ENCODE results near the gene ATF7. TPM values are rescaled to one million over a fixed set of nuclear protein-coding genes. Genes with fewer than 3 reads are reported as not detected.

Gene ATF7
- total RNA-seq, 2 experiments from 2014 or later = 13.3 to 14.3 TPM

DNA sequence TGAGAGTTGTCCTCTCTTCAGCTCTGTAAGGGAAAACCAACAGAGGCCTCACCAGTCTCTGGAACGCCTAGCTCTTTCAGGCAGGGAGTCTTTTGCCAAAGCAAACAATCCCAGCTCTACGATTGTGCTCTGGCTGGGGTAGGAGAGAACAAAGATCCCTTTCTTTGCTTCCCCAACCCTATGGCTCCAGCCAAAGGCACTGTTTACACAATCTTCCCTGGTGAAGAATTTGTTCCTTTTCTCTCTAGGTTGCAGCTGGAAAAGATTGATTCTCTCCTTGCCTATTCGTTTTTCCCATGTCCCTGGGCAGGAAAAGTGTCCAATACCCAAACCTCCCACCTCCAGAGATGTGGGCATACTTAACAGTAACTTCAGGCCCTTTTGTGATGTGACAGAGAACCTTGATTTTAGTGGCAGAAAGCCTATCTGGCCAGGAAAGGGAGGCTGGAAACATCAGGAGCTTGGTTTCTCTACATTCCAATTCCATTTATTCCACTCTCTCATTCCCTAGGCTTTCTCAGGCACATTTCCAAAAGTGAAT, 32.9 kb upstream of the ATF7 start:
- intact Hi-C loops (cut with DNase I, micrococcal nuclease) = no loop called here
- POLR2A ChIA-PET = no interaction called here

GRCh38 chr12:53657041-53657440, 30.9 kb upstream of the ATF7 start:
- Mint-ChIP-seq H3K27me3 (no peaks in the 10 kb centered on the region), H3K9me3 (no peaks in the 10 kb centered on the region), H3K27ac (no peak overlapping the region), H3K4me1 (ENCODE audit: low read depth) (no peaks in the 10 kb centered on the region), H3K36me3 (ENCODE audit: low read depth) (peaks cover 11% of the 10 kb centered on the region), H3K4me3 (no peak overlapping the region)
- no peak for ATAC-seq (ENCODE audit: poor library complexity)
- H3K4me3 ChIP-seq (ENCODE audit: low read length) = no peak overlapping the region
- peaks cover 2% of the 10 kb centered on the region for H3K36me3 ChIP-seq (ENCODE audit: insufficient read depth, low read length)
- POLR2A ChIA-PET = no interaction called here
- no peak for DNase-seq
- no peaks in the 10 kb centered on the region for H3K4me1 ChIP-seq (ENCODE audit: insufficient read depth, low read length)
- CTCF ChIA-PET = no interaction called here
- H3K27me3 ChIP-seq (ENCODE audit: control insufficient read depth in 1 of 2, insufficient read depth in 2 of 2, low read length in 2 of 2) = no peaks in the 10 kb centered on the region
- intact Hi-C loops (cut with DNase I, micrococcal nuclease) = no loop called here
- TF ChIP-seq, protein P1, sequence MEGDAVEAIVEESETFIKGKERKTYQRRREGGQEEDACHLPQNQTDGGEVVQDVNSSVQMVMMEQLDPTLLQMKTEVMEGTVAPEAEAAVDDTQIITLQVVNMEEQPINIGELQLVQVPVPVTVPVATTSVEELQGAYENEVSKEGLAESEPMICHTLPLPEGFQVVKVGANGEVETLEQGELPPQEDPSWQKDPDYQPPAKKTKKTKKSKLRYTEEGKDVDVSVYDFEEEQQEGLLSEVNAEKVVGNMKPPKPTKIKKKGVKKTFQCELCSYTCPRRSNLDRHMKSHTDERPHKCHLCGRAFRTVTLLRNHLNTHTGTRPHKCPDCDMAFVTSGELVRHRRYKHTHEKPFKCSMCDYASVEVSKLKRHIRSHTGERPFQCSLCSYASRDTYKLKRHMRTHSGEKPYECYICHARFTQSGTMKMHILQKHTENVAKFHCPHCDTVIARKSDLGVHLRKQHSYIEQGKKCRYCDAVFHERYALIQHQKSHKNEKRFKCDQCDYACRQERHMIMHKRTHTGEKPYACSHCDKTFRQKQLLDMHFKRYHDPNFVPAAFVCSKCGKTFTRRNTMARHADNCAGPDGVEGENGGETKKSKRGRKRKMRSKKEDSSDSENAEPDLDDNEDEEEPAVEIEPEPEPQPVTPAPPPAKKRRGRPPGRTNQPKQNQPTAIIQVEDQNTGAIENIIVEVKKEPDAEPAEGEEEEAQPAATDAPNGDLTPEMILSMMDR (IDR thresholded peaks at IDR 0.05) = no peak
- H3K9me3 ChIP-seq (ENCODE audit: control insufficient read depth in 1 of 2, insufficient read depth in 1 of 2, low read length in 2 of 2) = no peaks in the 10 kb centered on the region
- H3K27ac ChIP-seq (ENCODE audit: low read depth in 1 of 2, low read length in 2 of 2) = no peak overlapping the region

More for the DNA sequence above, 32.9 kb upstream of the ATF7 start:
- no peaks in the 10 kb centered on the region for H3K27me3 ChIP-seq (ENCODE audit: control insufficient read depth in 1 of 2, insufficient read depth in 2 of 2, low read length in 2 of 2)
- DNase-seq (no peak), ATAC-seq (ENCODE audit: poor library complexity) (no peak)
- Mint-ChIP-seq H3K4me3 (no peak overlapping the region), H3K27me3 (no peaks in the 10 kb centered on the region), H3K9me3 (no peaks in the 10 kb centered on the region), H3K36me3 (ENCODE audit: low read depth) (peaks cover 24% of the 10 kb centered on the region), H3K4me1 (ENCODE audit: low read depth) (no peaks in the 10 kb centered on the region), H3K27ac (no peak overlapping the region)
- peaks cover 11% of the 10 kb centered on the region for H3K36me3 ChIP-seq (ENCODE audit: insufficient read depth, low read length)
- H3K27ac ChIP-seq (ENCODE audit: low read depth in 1 of 2, low read length in 2 of 2) = no peak overlapping the region
- no peaks in the 10 kb centered on the region for H3K4me1 ChIP-seq (ENCODE audit: insufficient read depth, low read length)
- no peaks in the 10 kb centered on the region for H3K9me3 ChIP-seq (ENCODE audit: control insufficient read depth in 1 of 2, insufficient read depth in 1 of 2, low read length in 2 of 2)
- TF ChIP-seq, protein P1 (IDR thresholded peaks at IDR 0.05) = no peak
- H3K4me3 ChIP-seq (ENCODE audit: low read length) = no peak overlapping the region
- CTCF ChIA-PET = no interaction called here

GRCh38 chr12:53653595-53653994, 27.4 kb upstream of the ATF7 start:
- Histone ChIP-seq H3K27ac (ENCODE audit: low read depth in 1 of 2, low read length in 2 of 2) (no peak overlapping the region), H3K36me3 (ENCODE audit: insufficient read depth, low read length) (no peaks in the 10 kb centered on the region), H3K9me3 (ENCODE audit: control insufficient read depth in 1 of 2, insufficient read depth in 1 of 2, low read length in 2 of 2) (no peaks in the 10 kb centered on the region), H3K4me3 (ENCODE audit: low read length) (no peak overlapping the region), H3K4me1 (ENCODE audit: insufficient read depth, low read length) (no peaks in the 10 kb centered on the region), H3K27me3 (ENCODE audit: control insufficient read depth in 1 of 2, insufficient read depth in 2 of 2, low read length in 2 of 2) (no peaks in the 10 kb centered on the region)
- H3K36me3 Mint-ChIP-seq (ENCODE audit: low read depth) = no peaks in the 10 kb centered on the region
- H3K27me3 Mint-ChIP-seq = no peaks in the 10 kb centered on the region
- DNase-seq = no peak
- no peak overlapping the region for H3K4me3 Mint-ChIP-seq
- no peak for ATAC-seq (ENCODE audit: poor library complexity)
- ChIA-PET POLR2A (no interaction called here), CTCF (no interaction called here)
- no peaks in the 10 kb centered on the region for H3K9me3 Mint-ChIP-seq
- no peaks in the 10 kb centered on the region for H3K4me1 Mint-ChIP-seq (ENCODE audit: low read depth)
- TF ChIP-seq, protein P1 (IDR thresholded peaks at IDR 0.05) = no peak
- intact Hi-C loops (cut with DNase I, micrococcal nuclease) = no loop called here
- H3K27ac Mint-ChIP-seq = no peak overlapping the region

All from CD4-positive, alpha-beta T cell (primary cell).